Liver (tissue), 3 donors: ENCODE results near the gene MAPT.

Experiments used
- EGR1 ChIP-seq, 2 donors: IDR thresholded peaks; 2 replicates each; pipeline ENCODE4 v1.6.1; 2016 to 2018; ENCODE audit warnings: antibody characterized with exemption in 2 of 2, low read depth in 2 of 2
- JUND ChIP-seq, 2 donors: IDR thresholded peaks; 2 replicates each; pipeline ENCODE4 v1.6.1; 2016; ENCODE audit warnings: antibody characterized with exemption in 2 of 2
- RAD21 ChIP-seq, 2 donors: IDR thresholded peaks; 2 replicates each; pipeline ENCODE4 v1.6.1; 2016; ENCODE audit warnings: antibody characterized with exemption in 2 of 2, mild to moderate bottlenecking in 2 of 2
- SP1 ChIP-seq: IDR thresholded peaks from 2 replicates; pipeline ENCODE4 v1.6.1; 2018; ENCODE audit warnings: antibody characterized with exemption, mild to moderate bottlenecking
- TAF1 ChIP-seq: conservative IDR thresholded peaks from 2 replicates; pipeline ENCODE4 v1.6.1; 2016; ENCODE audit warnings: antibody characterized with exemption, mild to moderate bottlenecking
- YY1 ChIP-seq: IDR thresholded peaks from 2 replicates; pipeline ENCODE4 v1.6.1; 2016; ENCODE audit warnings: antibody characterized with exemption, mild to moderate bottlenecking
- TF ChIP-seq, protein P1 (sequence below): IDR thresholded peaks from 2 replicates; pipeline ENCODE4 v1.6.1; 2016; ENCODE audit warnings: antibody characterized with exemption, mild to moderate bottlenecking
- TF ChIP-seq, protein P2 (sequence below): fragments of 150-350 bp; IDR thresholded peaks from 2 replicates; pipeline ENCODE4 v1.5.1; 2017; ENCODE audit warnings: improper control_type of control experiment, low read depth, low read length; ENCODE audit not compliant: missing input control
- TF ChIP-seq, protein P3 (sequence below): IDR thresholded peaks from 2 replicates; pipeline ENCODE4 v1.6.1; 2016; ENCODE audit warnings: antibody characterized with exemption
- donor health status: healthy.
- donor health status: healthy.

DNA sequence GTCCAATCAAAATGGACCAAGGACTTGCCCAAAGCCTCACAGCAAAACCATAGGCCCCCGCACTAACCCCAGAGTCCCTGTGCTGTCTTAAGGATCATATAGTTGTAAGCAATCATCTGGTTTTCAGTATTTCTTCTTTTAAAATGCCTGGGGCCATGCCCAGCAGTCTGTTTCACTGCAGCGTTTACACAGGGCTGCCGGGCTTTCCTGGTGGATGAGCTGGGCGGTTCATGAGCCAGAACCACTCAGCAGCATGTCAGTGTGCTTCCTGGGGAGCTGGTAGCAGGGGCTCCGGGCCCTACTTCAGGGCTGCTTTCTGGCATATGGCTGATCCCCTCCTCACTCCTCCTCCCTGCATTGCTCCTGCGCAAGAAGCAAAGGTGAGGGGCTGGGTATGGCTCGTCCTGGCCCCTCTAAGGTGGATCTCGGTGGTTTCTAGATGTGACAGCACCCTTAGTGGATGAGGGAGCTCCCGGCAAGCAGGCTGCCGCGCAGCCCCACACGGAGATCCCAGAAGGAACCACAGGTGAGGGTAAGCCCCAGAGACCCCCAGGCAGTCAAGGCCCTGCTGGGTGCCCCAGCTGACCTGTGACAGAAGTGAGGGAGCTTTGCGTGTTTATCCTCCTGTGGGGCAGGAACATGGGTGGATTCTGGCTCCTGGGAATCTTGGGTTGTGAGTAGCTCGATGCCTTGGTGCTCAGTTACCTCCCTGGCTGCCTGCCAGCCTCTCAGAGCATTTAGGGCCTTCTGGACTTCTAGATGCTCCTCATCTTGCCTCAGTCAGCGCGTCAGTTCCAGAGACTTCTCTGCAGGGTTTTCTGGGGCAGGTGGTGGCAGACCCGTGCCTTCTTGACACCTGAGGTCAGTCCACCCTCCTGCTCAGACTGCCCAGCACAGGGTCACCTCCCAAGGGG is 79.8 kb downstream of the MAPT start:
- TF ChIP-seq EGR1 (IDR thresholded peaks at IDR 0.05; ENCODE audit: low read depth in 2 of 2) (no peak), SP1 (no peak), YY1 (no peak), TAF1 (no peak), JUND (IDR thresholded peaks at IDR 0.05) (no peak), RAD21 (IDR thresholded peaks at IDR 0.05) (no peak)
- TF ChIP-seq, protein P1, sequence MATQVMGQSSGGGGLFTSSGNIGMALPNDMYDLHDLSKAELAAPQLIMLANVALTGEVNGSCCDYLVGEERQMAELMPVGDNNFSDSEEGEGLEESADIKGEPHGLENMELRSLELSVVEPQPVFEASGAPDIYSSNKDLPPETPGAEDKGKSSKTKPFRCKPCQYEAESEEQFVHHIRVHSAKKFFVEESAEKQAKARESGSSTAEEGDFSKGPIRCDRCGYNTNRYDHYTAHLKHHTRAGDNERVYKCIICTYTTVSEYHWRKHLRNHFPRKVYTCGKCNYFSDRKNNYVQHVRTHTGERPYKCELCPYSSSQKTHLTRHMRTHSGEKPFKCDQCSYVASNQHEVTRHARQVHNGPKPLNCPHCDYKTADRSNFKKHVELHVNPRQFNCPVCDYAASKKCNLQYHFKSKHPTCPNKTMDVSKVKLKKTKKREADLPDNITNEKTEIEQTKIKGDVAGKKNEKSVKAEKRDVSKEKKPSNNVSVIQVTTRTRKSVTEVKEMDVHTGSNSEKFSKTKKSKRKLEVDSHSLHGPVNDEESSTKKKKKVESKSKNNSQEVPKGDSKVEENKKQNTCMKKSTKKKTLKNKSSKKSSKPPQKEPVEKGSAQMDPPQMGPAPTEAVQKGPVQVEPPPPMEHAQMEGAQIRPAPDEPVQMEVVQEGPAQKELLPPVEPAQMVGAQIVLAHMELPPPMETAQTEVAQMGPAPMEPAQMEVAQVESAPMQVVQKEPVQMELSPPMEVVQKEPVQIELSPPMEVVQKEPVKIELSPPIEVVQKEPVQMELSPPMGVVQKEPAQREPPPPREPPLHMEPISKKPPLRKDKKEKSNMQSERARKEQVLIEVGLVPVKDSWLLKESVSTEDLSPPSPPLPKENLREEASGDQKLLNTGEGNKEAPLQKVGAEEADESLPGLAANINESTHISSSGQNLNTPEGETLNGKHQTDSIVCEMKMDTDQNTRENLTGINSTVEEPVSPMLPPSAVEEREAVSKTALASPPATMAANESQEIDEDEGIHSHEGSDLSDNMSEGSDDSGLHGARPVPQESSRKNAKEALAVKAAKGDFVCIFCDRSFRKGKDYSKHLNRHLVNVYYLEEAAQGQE, result no peak
- TF ChIP-seq, protein P2, sequence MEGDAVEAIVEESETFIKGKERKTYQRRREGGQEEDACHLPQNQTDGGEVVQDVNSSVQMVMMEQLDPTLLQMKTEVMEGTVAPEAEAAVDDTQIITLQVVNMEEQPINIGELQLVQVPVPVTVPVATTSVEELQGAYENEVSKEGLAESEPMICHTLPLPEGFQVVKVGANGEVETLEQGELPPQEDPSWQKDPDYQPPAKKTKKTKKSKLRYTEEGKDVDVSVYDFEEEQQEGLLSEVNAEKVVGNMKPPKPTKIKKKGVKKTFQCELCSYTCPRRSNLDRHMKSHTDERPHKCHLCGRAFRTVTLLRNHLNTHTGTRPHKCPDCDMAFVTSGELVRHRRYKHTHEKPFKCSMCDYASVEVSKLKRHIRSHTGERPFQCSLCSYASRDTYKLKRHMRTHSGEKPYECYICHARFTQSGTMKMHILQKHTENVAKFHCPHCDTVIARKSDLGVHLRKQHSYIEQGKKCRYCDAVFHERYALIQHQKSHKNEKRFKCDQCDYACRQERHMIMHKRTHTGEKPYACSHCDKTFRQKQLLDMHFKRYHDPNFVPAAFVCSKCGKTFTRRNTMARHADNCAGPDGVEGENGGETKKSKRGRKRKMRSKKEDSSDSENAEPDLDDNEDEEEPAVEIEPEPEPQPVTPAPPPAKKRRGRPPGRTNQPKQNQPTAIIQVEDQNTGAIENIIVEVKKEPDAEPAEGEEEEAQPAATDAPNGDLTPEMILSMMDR, result no peak
- TF ChIP-seq, protein P3, sequence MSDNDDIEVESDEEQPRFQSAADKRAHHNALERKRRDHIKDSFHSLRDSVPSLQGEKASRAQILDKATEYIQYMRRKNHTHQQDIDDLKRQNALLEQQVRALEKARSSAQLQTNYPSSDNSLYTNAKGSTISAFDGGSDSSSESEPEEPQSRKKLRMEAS, result no peak
